ENCODE measurements around the gene FMN1. TPM values are rescaled to one million over a fixed set of nuclear protein-coding genes. Genes with fewer than 3 reads are reported as not detected.

FMN1 gene
- polyA plus RNA-seq, 2 of the 4 experiments (the other 2 are of a cell fraction) = 0.53 to 2.2 TPM

DNA sequence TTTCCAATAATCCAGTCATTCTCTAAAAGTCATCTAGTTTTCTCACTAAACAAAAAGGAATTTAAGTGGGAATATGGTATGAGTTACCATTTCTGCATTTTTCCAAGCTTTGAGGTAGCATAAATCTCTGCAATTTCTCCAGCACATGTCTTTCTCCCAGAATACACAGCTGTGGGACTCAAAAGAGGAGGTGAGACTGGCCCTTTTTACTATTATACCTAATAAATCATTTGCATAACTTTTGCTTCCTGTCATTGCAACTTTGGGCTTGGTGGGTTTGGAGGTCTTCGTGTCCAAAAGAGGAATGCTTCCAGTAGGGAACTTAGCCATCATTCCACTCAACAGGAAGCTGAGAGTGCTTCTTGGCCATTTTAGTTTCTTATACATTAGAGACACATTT lies 94.8 kb downstream of the FMN1 start:
- POLR2A ChIA-PET = no interaction called here
- no peak for ATAC-seq

DNA sequence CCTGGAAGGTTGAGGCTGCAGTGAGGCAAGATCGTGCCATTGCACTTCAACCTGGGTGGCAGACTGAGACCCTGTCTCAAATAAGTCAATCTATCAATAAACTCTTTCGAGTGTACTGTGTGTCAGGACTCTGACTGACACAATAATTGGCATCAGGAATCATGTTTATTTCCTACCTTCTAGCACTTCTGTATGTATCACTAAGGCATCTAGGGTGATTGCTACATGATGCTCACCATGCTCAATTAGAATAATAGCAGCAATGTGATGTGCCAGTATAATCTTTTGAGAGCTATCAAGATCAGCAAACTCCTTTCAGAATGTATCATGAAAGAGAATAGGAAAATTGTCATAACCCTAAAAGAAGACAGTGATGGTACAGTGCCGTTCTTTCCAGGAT lies 95.3 kb downstream of the FMN1 start:
- no peak for ATAC-seq
- no peak for DNase-seq (ENCODE audit: low read depth in 1 of 2, low spot score in 1 of 2)
- ChIA-PET POLR2A (no interaction called here), CTCF (interaction anchor here (0.8 to 24.5 kb wide), 4 partner anchors 12 to 631 kb away, joined by 3 to 346 read pairs (median 12); no protein-coding TSS in a partner anchor)
- WGBS (ENCODE audit: missing lambda C conversion rate) = 59% methylated on average over 3 of the region's 3 CpGs
- no peak for FAIRE-seq
- H3K9me3 ChIP-seq = no peaks in the 10 kb centered on the region
- H3K4me3 ChIP-seq = no peak overlapping the region
- no peak overlapping the region for H3K27ac ChIP-seq
- no peak for TF ChIP-seq FOSL2 (IDR thresholded peaks at IDR 0.05)
- no peak for TF ChIP-seq FOSL2 (CRISPR knock-in tag; IDR thresholded peaks at IDR 0.05)
- TF ChIP-seq GATA3 (IDR thresholded peaks at IDR 0.05; ENCODE audit: borderline replicate concordance) = no peak
- no peak for TF ChIP-seq ZNF302 (CRISPR knock-in tag; IDR thresholded peaks at IDR 0.05)
- TF ChIP-seq NPAS2 (CRISPR knock-in tag; IDR thresholded peaks at IDR 0.05; ENCODE audit: borderline replicate concordance) = no peak
- TF ChIP-seq ZSCAN20 (CRISPR knock-in tag; IDR thresholded peaks at IDR 0.05) = no peak
- no peaks in the 10 kb centered on the region for H3K4me1 ChIP-seq
- H3K4me2 ChIP-seq = no peak overlapping the region

More for the DNA sequence above, 94.8 kb downstream of the FMN1 start:
- FAIRE-seq (no peak), DNase-seq (ENCODE audit: low read depth in 1 of 2, low spot score in 1 of 2) (no peak)
- no peak overlapping the region for H3K27ac ChIP-seq
- no peaks in the 10 kb centered on the region for H3K9me3 ChIP-seq
- H3K4me1 ChIP-seq = no peaks in the 10 kb centered on the region
- CTCF ChIA-PET = interaction anchor here (0.8 to 24.5 kb wide), 3 partner anchors 13 to 630 kb away, joined by 3 to 346 read pairs (median 11); no protein-coding TSS in a partner anchor
- TF ChIP-seq MAFK (IDR thresholded peaks at IDR 0.05; ENCODE audit: partially characterized antibody) (no peak), ZNF302 (CRISPR knock-in tag; IDR thresholded peaks at IDR 0.05) (no peak)
- no peak overlapping the region for H3K4me2 ChIP-seq
- no peak overlapping the region for H3K4me3 ChIP-seq
- WGBS (ENCODE audit: missing lambda C conversion rate) = 13% methylated on average over 1 of the region's 1 CpG

DNA sequence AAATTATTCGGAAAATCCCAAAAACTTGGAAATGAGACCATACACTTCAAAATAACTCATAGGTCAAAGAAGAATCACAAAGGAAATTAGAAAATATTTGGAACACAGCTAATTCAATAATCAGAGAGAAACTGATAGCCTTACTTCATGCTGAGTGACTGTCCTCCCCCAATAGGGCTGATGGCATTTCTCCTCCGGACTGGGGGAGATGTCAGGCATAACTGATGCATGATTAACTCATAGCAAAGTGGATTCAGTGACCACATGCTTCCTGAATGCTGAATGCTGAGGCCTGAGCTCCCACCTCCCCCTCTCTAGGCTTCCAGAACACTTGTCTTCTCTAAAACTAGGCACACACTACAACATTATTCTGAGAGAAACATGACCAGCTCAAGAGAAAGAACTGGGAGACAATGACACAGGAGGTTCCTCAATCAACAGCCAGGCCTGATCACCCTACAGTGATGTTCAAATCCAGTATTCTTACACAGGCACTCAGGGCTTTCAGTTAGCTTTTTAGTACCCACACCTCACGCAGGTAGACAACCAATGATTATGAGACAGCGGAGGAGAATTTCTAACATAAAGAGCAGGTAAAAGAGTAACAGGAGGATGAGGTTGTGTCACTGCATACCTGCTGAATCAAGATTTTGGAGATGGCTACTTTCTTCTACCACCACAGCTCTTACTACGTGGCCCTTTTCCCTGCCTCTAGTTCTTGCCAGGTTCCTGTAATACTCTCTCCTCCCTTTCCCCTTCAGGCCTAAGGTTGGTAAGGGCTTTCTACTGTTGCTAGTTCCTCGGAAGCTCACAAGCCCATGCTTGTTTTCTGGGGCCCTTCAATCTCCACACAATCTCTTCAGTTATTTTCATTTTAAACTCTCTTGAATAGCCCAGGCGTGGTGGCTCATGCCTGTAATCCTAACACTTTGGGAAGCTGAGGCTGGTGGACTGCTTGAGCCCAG lies 96.1 kb downstream of the FMN1 start:
- H3K4me2 ChIP-seq = no peak overlapping the region
- ATAC-seq = peak; percentile 34 to 61; a peak in 4 of 6 replicates
- H3K9me3 ChIP-seq = no peaks in the 10 kb centered on the region
- WGBS (ENCODE audit: missing lambda C conversion rate) = 61% methylated on average over 7 of the region's 7 CpGs
- POLR2A ChIA-PET = no interaction called here
- TF ChIP-seq RFX5 (IDR thresholded peaks at IDR 0.05) (no peak), RCOR1 (IDR thresholded peaks at IDR 0.05; ENCODE audit: low read depth, low read length) (no peak), CTCF (IDR thresholded peaks at IDR 0.05) (no peak), POLR2AphosphoS2 (conservative IDR thresholded peaks at IDR 0.05; ENCODE audit: low read length) (no peak), EHF (CRISPR knock-in tag; IDR thresholded peaks at IDR 0.05) (no peak), NPAS2 (CRISPR knock-in tag; IDR thresholded peaks at IDR 0.05; ENCODE audit: borderline replicate concordance) (no peak)
- no peak for FAIRE-seq
- DNase-seq (ENCODE audit: low read depth in 1 of 2, low spot score in 1 of 2) = no peak
- no peak overlapping the region for H3K4me3 ChIP-seq
- CTCF ChIA-PET = interaction anchor here (1.2 to 24.5 kb wide), 6 partner anchors 9 to 602 kb away, joined by 3 to 346 read pairs (median 4); no protein-coding TSS in a partner anchor
- H3K27ac ChIP-seq = no peak overlapping the region
- no peaks in the 10 kb centered on the region for H3K4me1 ChIP-seq

- Histone ChIP-seq H3K27ac (no peak overlapping the region), H3K4me2 (no peak overlapping the region), H3K4me1 (no peaks in the 10 kb centered on the region), H3K4me3 (no peak overlapping the region), H3K9me3 (no peaks in the 10 kb centered on the region)
- no peak for ATAC-seq
- ChIA-PET CTCF (interaction anchor here (1.0 to 24.5 kb wide), 3 partner anchors 9 to 119 kb away, joined by 4 to 346 read pairs (median 9); no protein-coding TSS in a partner anchor), POLR2A (no interaction called here)
- DNase-seq (ENCODE audit: low read depth in 1 of 2, low spot score in 1 of 2) = no peak
- WGBS (ENCODE audit: missing lambda C conversion rate) = 78% methylated on average over 3 of the region's 3 CpGs
- FAIRE-seq = peak; percentile 32
- no peak for TF ChIP-seq JUNB (IDR thresholded peaks at IDR 0.05)
- TF ChIP-seq ZNF302 (CRISPR knock-in tag; IDR thresholded peaks at IDR 0.05) = no peak
- TF ChIP-seq, protein P1, sequence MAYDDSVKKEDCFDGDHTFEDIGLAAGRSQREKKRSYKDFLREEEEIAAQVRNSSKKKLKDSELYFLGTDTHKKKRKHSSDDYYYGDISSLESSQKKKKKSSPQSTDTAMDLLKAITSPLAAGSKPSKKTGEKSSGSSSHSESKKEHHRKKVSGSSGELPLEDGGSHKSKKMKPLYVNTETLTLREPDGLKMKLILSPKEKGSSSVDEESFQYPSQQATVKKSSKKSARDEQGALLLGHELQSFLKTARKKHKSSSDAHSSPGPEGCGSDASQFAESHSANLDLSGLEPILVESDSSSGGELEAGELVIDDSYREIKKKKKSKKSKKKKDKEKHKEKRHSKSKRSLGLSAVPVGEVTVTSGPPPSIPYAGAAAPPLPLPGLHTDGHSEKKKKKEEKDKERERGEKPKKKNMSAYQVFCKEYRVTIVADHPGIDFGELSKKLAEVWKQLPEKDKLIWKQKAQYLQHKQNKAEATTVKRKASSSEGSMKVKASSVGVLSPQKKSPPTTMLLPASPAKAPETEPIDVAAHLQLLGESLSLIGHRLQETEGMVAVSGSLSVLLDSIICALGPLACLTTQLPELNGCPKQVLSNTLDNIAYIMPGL (CRISPR knock-in tag; IDR thresholded peaks at IDR 0.05; ENCODE audit: borderline replicate concordance) = no peak
- TF ChIP-seq ESRRA (IDR thresholded peaks at IDR 0.05; ENCODE audit: borderline replicate concordance, low read length) = no peak
- TF ChIP-seq CBX2 (IDR thresholded peaks at IDR 0.05; ENCODE audit: borderline replicate concordance, low read depth) = no peak
- TF ChIP-seq HES2 (IDR thresholded peaks at IDR 0.05) = no peak
- TF ChIP-seq, protein P2, sequence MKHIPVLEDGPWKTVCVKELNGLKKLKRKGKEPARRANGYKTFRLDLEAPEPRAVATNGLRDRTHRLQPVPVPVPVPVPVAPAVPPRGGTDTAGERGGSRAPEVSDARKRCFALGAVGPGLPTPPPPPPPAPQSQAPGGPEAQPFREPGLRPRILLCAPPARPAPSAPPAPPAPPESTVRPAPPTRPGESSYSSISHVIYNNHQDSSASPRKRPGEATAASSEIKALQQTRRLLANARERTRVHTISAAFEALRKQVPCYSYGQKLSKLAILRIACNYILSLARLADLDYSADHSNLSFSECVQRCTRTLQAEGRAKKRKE (CRISPR knock-in tag; IDR thresholded peaks at IDR 0.05; ENCODE audit: low read depth) = no peak
- TF ChIP-seq BHLHE40 (IDR thresholded peaks at IDR 0.05; ENCODE audit: low read depth, low read length) = no peak
- no peak for TF ChIP-seq RARB (CRISPR knock-in tag; IDR thresholded peaks at IDR 0.05)
- TF ChIP-seq EHMT2 (IDR thresholded peaks at IDR 0.05; ENCODE audit: low read depth) = no peak
- no peak for TF ChIP-seq SREBF2 (IDR thresholded peaks at IDR 0.05)
- no peak for TF ChIP-seq HEYL (CRISPR knock-in tag; IDR thresholded peaks at IDR 0.05)
- no peak for TF ChIP-seq EHF (CRISPR knock-in tag; IDR thresholded peaks at IDR 0.05)
- TF ChIP-seq HDAC2 (IDR thresholded peaks at IDR 0.05) = no peak
- no peak for TF ChIP-seq ZFP36 (IDR thresholded peaks at IDR 0.05; ENCODE audit: borderline replicate concordance, partially characterized antibody)
Observed at GRCh38 chr15:33096134-33096533, 98.4 kb downstream of the FMN1 start.

All from A549 (cell line).